HepG2 (cell line): ENCODE data around the gene SRP14. TPM values are rescaled to one million over a fixed set of nuclear protein-coding genes. Genes with fewer than 3 reads are reported as not detected.
A peak's percentile ranks its signal among the peaks of the same experiment; 100 is the strongest.

ENCODE experiments used
- CBX1 ChIP-seq: IDR thresholded peaks from one replicate; pipeline ENCODE4 v1.6.1; 2016; ENCODE audit warnings: antibody characterized with exemption, low read depth
- CC2D1A ChIP-seq: sonication (generic); formaldehyde crosslinking; IDR thresholded peaks from 2 replicates; pipeline ENCODE4 v1.8.1; 2023; ENCODE audit warnings: mild to moderate bottlenecking, missing genetic modification reagents
- CHCHD3 ChIP-seq: sonication (generic); formaldehyde crosslinking; IDR thresholded peaks from 2 replicates; pipeline ENCODE4 v1.8.0; 2022; ENCODE audit warnings: mild to moderate bottlenecking, missing genetic modification reagents, moderate library complexity
- DNMT3B ChIP-seq: conservative IDR thresholded peaks from 2 replicates; pipeline ENCODE4 v1.6.1; 2016; ENCODE audit warnings: missing biosample characterization, control low read depth
- EP300 ChIP-seq, 3 experiments: sonication (generic) in 1 of 3; formaldehyde crosslinking in 1 of 3; IDR thresholded peaks; 2 replicates each; pipeline versions ENCODE4 v1.5.1 to v1.6.1; 2011 to 2020; ENCODE audit warnings: low read depth in 2 of 3, low read length in 2 of 3, borderline replicate concordance in 1 of 3, improper control_type of control experiment in 1 of 3, mild to moderate bottlenecking in 1 of 3, missing genetic modification reagents in 1 of 3, moderate library complexity in 1 of 3
- HNRNPLL ChIP-seq: fragments of 200-400 bp; formaldehyde crosslinking; IDR thresholded peaks from 2 replicates; pipeline ENCODE4 v1.6.1; 2017; ENCODE audit warnings: mild to moderate bottlenecking, low read depth, low read length; ENCODE audit not compliant: poor library complexity, severe bottlenecking
- KDM5B ChIP-seq: sonication (generic); formaldehyde crosslinking; IDR thresholded peaks from 2 replicates; pipeline ENCODE4 v1.4.0; 2020; ENCODE audit warnings: missing genetic modification reagents, mild to moderate bottlenecking, borderline replicate concordance
- MED8 ChIP-seq: sonication (generic); formaldehyde crosslinking; IDR thresholded peaks from 2 replicates; pipeline ENCODE4 v1.8.1; 2023; ENCODE audit warnings: mild to moderate bottlenecking, missing genetic modification reagents; ENCODE audit not compliant: insufficient replicate concordance
- RARG ChIP-seq: sonication (generic); formaldehyde crosslinking; IDR thresholded peaks from 2 replicates; pipeline ENCODE4 v1.4.0; 2020; ENCODE audit warnings: low read depth, mild to moderate bottlenecking, missing genetic modification reagents
- TEAD2 ChIP-seq: sonication (generic); formaldehyde crosslinking; IDR thresholded peaks from 2 replicates; pipeline ENCODE4 v1.9.0; 2021; ENCODE audit warnings: missing genetic modification reagents
- ZNF143 ChIP-seq: sonication (generic); formaldehyde crosslinking; IDR thresholded peaks from 2 replicates; pipeline ENCODE4 v1.4.0; 2020; ENCODE audit warnings: missing genetic modification reagents
- polyA plus RNA-seq, 8 experiments: library from polyadenylated mRNA; depleted of rRNA in 3 of 8; stranded (reverse) in 7 of 8; unstranded in 1 of 8; fragments of >200 nt; fragmentation: Illumina TruSeq in 4 of 8; extraction: Trizol in 4 of 8; gene quantifications; 2 replicates each; pipeline versions ENCODE4 v1.2.1 to v1.2.3, GENCODE V29; 2011 to 2016; ENCODE audit warnings: low read depth in 4 of 8, missing spikeins in 1 of 8, mixed read lengths in 1 of 8; ENCODE audit not compliant: insufficient read depth in 1 of 8
- total RNA-seq, 5 experiments: library from RNA; depleted of rRNA; stranded (reverse); fragments of >200 nt; fragmentation: Illumina TruSeq; extraction: Trizol; gene quantifications; 2 replicates each; pipeline ENCODE4 v1.2.3, GENCODE V29; 2016; ENCODE audit warnings: low read depth in 1 of 5
- TF ChIP-seq, protein P1 (sequence below), 2 experiments: sonication (generic) in 1 of 2; formaldehyde crosslinking in 1 of 2; IDR thresholded peaks; 2 replicates each; pipeline versions ENCODE4 v1.4.0 to v1.6.1; 2016 to 2020; ENCODE audit warnings: borderline replicate concordance in 1 of 2, low read depth in 1 of 2, mild to moderate bottlenecking in 1 of 2, missing genetic modification reagents in 1 of 2
- TF ChIP-seq, protein P2 (sequence below): sonication (generic); formaldehyde crosslinking; IDR thresholded peaks from 2 replicates; pipeline ENCODE4 v1.5.1; 2020; ENCODE audit warnings: mild to moderate bottlenecking, missing genetic modification reagents, borderline replicate concordance
- TF ChIP-seq, protein P3 (sequence below): sonication (generic); formaldehyde crosslinking; IDR thresholded peaks from 2 replicates; pipeline ENCODE4 v1.8.0; 2022; ENCODE audit warnings: missing genetic modification reagents, mild to moderate bottlenecking, moderate library complexity, borderline replicate concordance

The SRP14 gene
- total and polyA plus RNA-seq, 2 of the 13 experiments (the other 11 are each of a cell fraction or from before 2014, with no cell fraction given): 208 to 356 TPM

DNA sequence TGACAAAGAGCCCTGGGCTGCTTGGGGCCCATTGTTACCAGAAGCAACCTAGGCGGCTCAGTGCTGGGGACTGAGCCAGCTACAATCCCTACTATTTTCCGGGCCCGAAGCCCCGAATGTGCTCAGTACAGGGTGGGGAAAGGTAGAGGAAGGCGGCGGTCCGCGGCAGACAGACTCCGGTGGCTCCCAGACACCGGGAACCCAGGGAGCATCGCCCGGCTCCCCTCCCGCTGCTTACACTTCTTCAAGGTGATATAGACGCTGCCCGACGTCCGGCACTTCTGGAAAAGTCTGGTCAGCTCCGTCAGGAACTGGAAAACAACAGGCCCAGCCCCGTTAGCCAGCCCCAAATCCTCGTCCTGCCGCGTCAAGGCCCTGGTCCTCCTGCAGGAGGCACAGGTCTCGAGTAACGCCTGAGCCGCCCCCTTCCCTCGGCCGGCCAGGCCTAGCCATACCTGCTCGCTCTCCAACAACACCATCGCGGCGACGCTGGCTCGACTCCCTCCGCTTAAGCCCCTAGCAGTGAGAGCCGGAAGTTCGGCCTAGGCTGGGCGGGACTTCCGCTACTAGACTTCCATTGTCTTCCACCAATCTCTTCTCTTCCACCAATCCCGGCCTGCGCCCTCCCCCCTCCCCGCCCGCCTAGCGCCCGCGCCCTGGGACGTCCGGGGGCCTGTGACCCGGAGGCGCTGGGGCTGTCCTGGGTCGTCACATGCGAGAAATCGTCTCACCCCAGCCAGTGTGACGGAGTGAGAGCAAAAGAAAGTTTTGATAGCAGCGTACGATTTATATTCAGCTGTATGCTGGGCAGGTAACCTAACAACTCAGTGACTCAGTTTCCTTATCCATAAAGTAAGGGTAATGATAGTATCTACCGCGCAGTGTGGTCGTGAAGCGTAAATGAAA lies at the start of gene SRP14 (continued):
- TF ChIP-seq, protein P1, sequence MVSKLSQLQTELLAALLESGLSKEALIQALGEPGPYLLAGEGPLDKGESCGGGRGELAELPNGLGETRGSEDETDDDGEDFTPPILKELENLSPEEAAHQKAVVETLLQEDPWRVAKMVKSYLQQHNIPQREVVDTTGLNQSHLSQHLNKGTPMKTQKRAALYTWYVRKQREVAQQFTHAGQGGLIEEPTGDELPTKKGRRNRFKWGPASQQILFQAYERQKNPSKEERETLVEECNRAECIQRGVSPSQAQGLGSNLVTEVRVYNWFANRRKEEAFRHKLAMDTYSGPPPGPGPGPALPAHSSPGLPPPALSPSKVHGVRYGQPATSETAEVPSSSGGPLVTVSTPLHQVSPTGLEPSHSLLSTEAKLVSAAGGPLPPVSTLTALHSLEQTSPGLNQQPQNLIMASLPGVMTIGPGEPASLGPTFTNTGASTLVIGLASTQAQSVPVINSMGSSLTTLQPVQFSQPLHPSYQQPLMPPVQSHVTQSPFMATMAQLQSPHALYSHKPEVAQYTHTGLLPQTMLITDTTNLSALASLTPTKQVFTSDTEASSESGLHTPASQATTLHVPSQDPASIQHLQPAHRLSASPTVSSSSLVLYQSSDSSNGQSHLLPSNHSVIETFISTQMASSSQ (IDR thresholded peaks at IDR 0.05; ENCODE audit: low read depth): 0 out of 2 replicates have a peak, but pooled peaks have one; percentile 13
- TF ChIP-seq, protein P1 (CRISPR knock-in tag; IDR thresholded peaks at IDR 0.05; ENCODE audit: borderline replicate concordance): peak; percentile 35
- TF ChIP-seq, protein P2, sequence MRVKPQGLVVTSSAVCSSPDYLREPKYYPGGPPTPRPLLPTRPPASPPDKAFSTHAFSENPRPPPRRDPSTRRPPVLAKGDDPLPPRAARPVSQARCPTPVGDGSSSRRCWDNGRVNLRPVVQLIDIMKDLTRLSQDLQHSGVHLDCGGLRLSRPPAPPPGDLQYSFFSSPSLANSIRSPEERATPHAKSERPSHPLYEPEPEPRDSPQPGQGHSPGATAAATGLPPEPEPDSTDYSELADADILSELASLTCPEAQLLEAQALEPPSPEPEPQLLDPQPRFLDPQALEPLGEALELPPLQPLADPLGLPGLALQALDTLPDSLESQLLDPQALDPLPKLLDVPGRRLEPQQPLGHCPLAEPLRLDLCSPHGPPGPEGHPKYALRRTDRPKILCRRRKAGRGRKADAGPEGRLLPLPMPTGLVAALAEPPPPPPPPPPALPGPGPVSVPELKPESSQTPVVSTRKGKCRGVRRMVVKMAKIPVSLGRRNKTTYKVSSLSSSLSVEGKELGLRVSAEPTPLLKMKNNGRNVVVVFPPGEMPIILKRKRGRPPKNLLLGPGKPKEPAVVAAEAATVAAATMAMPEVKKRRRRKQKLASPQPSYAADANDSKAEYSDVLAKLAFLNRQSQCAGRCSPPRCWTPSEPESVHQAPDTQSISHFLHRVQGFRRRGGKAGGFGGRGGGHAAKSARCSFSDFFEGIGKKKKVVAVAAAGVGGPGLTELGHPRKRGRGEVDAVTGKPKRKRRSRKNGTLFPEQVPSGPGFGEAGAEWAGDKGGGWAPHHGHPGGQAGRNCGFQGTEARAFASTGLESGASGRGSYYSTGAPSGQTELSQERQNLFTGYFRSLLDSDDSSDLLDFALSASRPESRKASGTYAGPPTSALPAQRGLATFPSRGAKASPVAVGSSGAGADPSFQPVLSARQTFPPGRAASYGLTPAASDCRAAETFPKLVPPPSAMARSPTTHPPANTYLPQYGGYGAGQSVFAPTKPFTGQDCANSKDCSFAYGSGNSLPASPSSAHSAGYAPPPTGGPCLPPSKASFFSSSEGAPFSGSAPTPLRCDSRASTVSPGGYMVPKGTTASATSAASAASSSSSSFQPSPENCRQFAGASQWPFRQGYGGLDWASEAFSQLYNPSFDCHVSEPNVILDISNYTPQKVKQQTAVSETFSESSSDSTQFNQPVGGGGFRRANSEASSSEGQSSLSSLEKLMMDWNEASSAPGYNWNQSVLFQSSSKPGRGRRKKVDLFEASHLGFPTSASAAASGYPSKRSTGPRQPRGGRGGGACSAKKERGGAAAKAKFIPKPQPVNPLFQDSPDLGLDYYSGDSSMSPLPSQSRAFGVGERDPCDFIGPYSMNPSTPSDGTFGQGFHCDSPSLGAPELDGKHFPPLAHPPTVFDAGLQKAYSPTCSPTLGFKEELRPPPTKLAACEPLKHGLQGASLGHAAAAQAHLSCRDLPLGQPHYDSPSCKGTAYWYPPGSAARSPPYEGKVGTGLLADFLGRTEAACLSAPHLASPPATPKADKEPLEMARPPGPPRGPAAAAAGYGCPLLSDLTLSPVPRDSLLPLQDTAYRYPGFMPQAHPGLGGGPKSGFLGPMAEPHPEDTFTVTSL (CRISPR knock-in tag): no peak
- TF ChIP-seq CC2D1A (CRISPR knock-in tag) (no peak), DNMT3B (CRISPR knock-in tag) (0 out of 2 replicates have a peak, but pooled peaks have one; percentile 58), CHCHD3 (CRISPR knock-in tag) (no peak), ZNF143 (CRISPR knock-in tag) (no peak), RARG (CRISPR knock-in tag) (no peak), MED8 (CRISPR knock-in tag) (peak; percentile 35), KDM5B (CRISPR knock-in tag) (peak; percentile 42; the same call in 1 of the 2 replicates), CBX1 (no peak), TEAD2 (0 out of 2 replicates have a peak, but pooled peaks have one; percentile 73), EP300 (IDR thresholded peaks at IDR 0.05; ENCODE audit: low read depth in 2 of 2, low read length in 2 of 2) (0 out of 4 replicates have a peak, but pooled peaks of 1 of the 2 experiments have one; percentile 17), EP300 (CRISPR knock-in tag; IDR thresholded peaks at IDR 0.05; ENCODE audit: borderline replicate concordance) (no peak), HNRNPLL (peak; percentile 71)
- TF ChIP-seq, protein P3, sequence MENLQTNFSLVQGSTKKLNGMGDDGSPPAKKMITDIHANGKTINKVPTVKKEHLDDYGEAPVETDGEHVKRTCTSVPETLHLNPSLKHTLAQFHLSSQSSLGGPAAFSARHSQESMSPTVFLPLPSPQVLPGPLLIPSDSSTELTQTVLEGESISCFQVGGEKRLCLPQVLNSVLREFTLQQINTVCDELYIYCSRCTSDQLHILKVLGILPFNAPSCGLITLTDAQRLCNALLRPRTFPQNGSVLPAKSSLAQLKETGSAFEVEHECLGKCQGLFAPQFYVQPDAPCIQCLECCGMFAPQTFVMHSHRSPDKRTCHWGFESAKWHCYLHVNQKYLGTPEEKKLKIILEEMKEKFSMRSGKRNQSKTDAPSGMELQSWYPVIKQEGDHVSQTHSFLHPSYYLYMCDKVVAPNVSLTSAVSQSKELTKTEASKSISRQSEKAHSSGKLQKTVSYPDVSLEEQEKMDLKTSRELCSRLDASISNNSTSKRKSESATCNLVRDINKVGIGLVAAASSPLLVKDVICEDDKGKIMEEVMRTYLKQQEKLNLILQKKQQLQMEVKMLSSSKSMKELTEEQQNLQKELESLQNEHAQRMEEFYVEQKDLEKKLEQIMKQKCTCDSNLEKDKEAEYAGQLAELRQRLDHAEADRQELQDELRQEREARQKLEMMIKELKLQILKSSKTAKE (CRISPR knock-in tag): peak; percentile 52; the same call in 1 of the 2 replicates
